AG10803 (cell line): Measurements from ENCODE around the gene PLA1A.

Experiments used
- DNase-seq: peaks from one replicate; pipeline ENCODE4 v3.0.0; 2010; ENCODE audit warnings: low read depth
- H3K4me3 ChIP-seq: 2 replicates; pipeline ENCODE4 v1.5.1; 2011; ENCODE audit warnings: mild to moderate bottlenecking, low read length, control low read depth
- CTCF ChIP-seq: conservative IDR thresholded peaks from 2 replicates; pipeline ENCODE4 v1.5.1; 2011; ENCODE audit warnings: mild to moderate bottlenecking, low read length, control low read depth, inconsistent platforms

Gene PLA1A

GRCh38 chr3:119555929-119556328 lies 41.8 kb upstream of the PLA1A start:
- no peak for DNase-seq
- TF ChIP-seq CTCF = no peak
- H3K4me3 ChIP-seq = no peak overlapping the region

GRCh38 chr3:119557192-119557876 lies 40.4 kb upstream of the PLA1A start:
- no peak overlapping the region for H3K4me3 ChIP-seq
- no peak for DNase-seq

GRCh38 chr3:119557877-119558269 lies 39.8 kb upstream of the PLA1A start:
- no peak overlapping the region for H3K4me3 ChIP-seq
- no peak for TF ChIP-seq CTCF
- no peak for DNase-seq

More at GRCh38 chr3:119557192-119557876, 40.4 kb upstream of the PLA1A start:
- TF ChIP-seq CTCF = no peak

- no peak overlapping the region for H3K4me3 ChIP-seq
- no peak for TF ChIP-seq CTCF
- no peak for DNase-seq
Observed at GRCh38 chr3:119558626-119559317, 38.9 kb upstream of the PLA1A start.

- peak; percentile 64 for DNase-seq
- peak; percentile 60 for TF ChIP-seq CTCF
- no peak within 1 kb of the TSS for H3K4me3 ChIP-seq
Observed at GRCh38 chr3:119559441-119559963, 38.2 kb upstream of the PLA1A start, which contains the start of gene CD80. Gene CD80, minus strand, starts transcription at chr3:119559614. Its CDS starts 1,886 bp downstream, at chr3:119557728.

GRCh38 chr3:119560160-119560559 lies 37.5 kb upstream of the PLA1A start:
- no peak for DNase-seq
- TF ChIP-seq CTCF = no peak
- no peak overlapping the region for H3K4me3 ChIP-seq
